Activated naive CD4-positive, alpha-beta T cell treated with anti-CD3 and anti-CD28 coated beads, Interleukin-2, amount 10 ng/mL, durations not matched to agents 7 days and 5 days (primary cell): ENCODE measurements around the gene CCL2.

ENCODE experiments used
- CTCF ChIA-PET: fragments of 350-600 bp; sonication (Branson Sonifier 250); formaldehyde crosslinking; loops from one replicate; lab custom pipeline; 2021; ENCODE audit warnings: antibody characterized with exemption; lab: Charles Lee
- DNase-seq: peaks from one replicate; pipeline ENCODE4 v3.0.0-alpha.2; 2020
- H3K27ac Mint-ChIP-seq: one replicate; pipeline ENCODE4 v1.8.0; 2021; ENCODE audit warnings: mild to moderate bottlenecking, moderate library complexity, mixed read lengths
- H3K27me3 Mint-ChIP-seq: one replicate; pipeline ENCODE4 v1.8.0; 2021; ENCODE audit warnings: mild to moderate bottlenecking, mixed read lengths
- H3K36me3 Mint-ChIP-seq: one replicate; pipeline ENCODE4 v1.8.0; 2021; ENCODE audit warnings: mixed read lengths
- H3K4me1 Mint-ChIP-seq: one replicate; pipeline ENCODE4 v1.8.0; 2021; ENCODE audit warnings: mixed read lengths
- H3K4me3 Mint-ChIP-seq: one replicate; pipeline ENCODE4 v1.8.0; 2021; ENCODE audit warnings: mild to moderate bottlenecking, moderate library complexity, mixed read lengths
- H3K9me3 Mint-ChIP-seq: one replicate; pipeline ENCODE4 v1.8.0; 2021; ENCODE audit warnings: mixed read lengths

Gene CCL2

GRCh38 chr17:34301986-34302385 is 46.9 kb downstream of the CCL2 start:
- no peak for DNase-seq
- H3K27me3 Mint-ChIP-seq: peaks cover 8% of the 10 kb centered on the region
- no peaks in the 10 kb centered on the region for H3K36me3 Mint-ChIP-seq
- H3K4me3 Mint-ChIP-seq: no peak overlapping the region
- H3K4me1 Mint-ChIP-seq: no peaks in the 10 kb centered on the region
- CTCF ChIA-PET: interaction anchor here (5.4 kb wide), 1 partner anchor 59 kb away, joined by 26 read pairs; no protein-coding TSS in a partner anchor
- no peak overlapping the region for H3K27ac Mint-ChIP-seq
- H3K9me3 Mint-ChIP-seq: peaks cover 3% of the 10 kb centered on the region

- H3K4me1 Mint-ChIP-seq: no peaks in the 10 kb centered on the region
Observed at GRCh38 chr17:34302636-34303035, 47.6 kb downstream of the CCL2 start.

GRCh38 chr17:34303606-34304005 is 48.5 kb downstream of the CCL2 start:
- no peak for DNase-seq
- CTCF ChIA-PET: interaction anchor here (2.0 to 5.4 kb wide), 2 partner anchors 58 to 101 kb away, joined by 4 to 26 read pairs; no protein-coding TSS in a partner anchor
- no peaks in the 10 kb centered on the region for H3K4me1 Mint-ChIP-seq

More at GRCh38 chr17:34302636-34303035, 47.6 kb downstream of the CCL2 start:
- CTCF ChIA-PET: interaction anchor here (5.4 kb wide), 1 partner anchor 59 kb away, joined by 26 read pairs; no protein-coding TSS in a partner anchor
- DNase-seq: no peak
- Mint-ChIP-seq H3K27ac (no peak overlapping the region), H3K36me3 (no peaks in the 10 kb centered on the region), H3K9me3 (peaks cover 3% of the 10 kb centered on the region), H3K4me3 (no peak overlapping the region), H3K27me3 (peaks cover 8% of the 10 kb centered on the region)

DNA sequence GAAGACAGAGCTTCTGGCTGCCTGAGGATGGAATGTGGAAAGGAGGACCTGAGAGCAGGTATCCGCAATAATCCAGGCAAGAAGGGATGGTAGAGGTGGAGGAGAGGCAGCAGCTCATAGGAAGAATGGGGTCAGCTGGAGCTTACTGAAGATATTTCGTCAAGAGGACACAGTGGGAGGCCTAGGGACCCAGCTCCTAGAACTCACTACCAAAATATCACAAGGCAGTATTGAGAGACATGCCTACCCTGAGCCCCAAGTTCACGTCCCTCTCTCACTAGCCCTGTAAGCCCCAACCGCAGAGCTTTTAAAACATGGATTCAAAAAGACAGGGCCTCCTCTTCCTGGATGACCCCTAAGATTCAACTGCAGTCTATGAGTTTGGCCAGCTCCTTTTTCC is 50.0 kb downstream of the CCL2 start:
- Mint-ChIP-seq H3K27me3 (peaks cover 14% of the 10 kb centered on the region), H3K4me1 (no peaks in the 10 kb centered on the region), H3K27ac (no peak overlapping the region), H3K9me3 (no peaks in the 10 kb centered on the region), H3K36me3 (no peaks in the 10 kb centered on the region), H3K4me3 (no peak overlapping the region)
- no peak for DNase-seq
- CTCF ChIA-PET: interaction anchor here (2.0 kb wide), 1 partner anchor 102 kb away, joined by 4 read pairs; no protein-coding TSS in a partner anchor

More at GRCh38 chr17:34303606-34304005, 48.5 kb downstream of the CCL2 start:
- Mint-ChIP-seq H3K36me3 (no peaks in the 10 kb centered on the region), H3K27me3 (peaks cover 8% of the 10 kb centered on the region), H3K9me3 (no peaks in the 10 kb centered on the region), H3K27ac (no peak overlapping the region), H3K4me3 (no peak overlapping the region)

GRCh38 chr17:34305606-34306005 is 50.5 kb downstream of the CCL2 start:
- H3K36me3 Mint-ChIP-seq: no peaks in the 10 kb centered on the region
- no peaks in the 10 kb centered on the region for H3K4me1 Mint-ChIP-seq
- H3K27ac Mint-ChIP-seq: no peak overlapping the region
- H3K27me3 Mint-ChIP-seq: peaks cover 13% of the 10 kb centered on the region
- no peak overlapping the region for H3K4me3 Mint-ChIP-seq
- CTCF ChIA-PET: interaction anchor here (1.2 to 2.0 kb wide), 3 partner anchors 55 to 103 kb away, joined by 3 to 4 read pairs (median 4); no protein-coding TSS in a partner anchor
- no peak for DNase-seq
- no peaks in the 10 kb centered on the region for H3K9me3 Mint-ChIP-seq

DNA sequence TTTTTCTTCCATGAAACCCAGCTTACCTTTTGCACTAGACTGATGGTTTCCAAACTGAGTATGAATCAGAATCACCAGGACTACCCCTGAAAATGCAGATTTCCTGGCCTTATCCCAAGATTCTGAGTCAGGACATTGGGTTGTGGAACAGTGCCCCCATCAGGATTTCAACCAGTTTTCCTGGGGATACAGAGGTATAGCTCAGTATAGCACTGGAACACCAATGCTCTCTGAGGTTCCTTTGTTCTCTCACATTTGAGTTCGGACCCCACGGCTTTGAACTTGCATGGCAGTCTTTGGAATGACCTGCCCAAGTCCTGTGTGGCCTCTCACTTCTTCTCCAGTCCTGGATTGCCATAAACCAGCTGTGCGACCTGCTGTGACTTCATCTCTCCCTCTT is 51.4 kb downstream of the CCL2 start:
- H3K27me3 Mint-ChIP-seq: peaks cover 12% of the 10 kb centered on the region
- no peak overlapping the region for H3K27ac Mint-ChIP-seq
- H3K9me3 Mint-ChIP-seq: no peaks in the 10 kb centered on the region
- CTCF ChIA-PET: interaction anchor here (1.2 to 1.3 kb wide), 2 partner anchors 54 to 56 kb away, joined by 3 to 4 read pairs; no protein-coding TSS in a partner anchor
- H3K4me3 Mint-ChIP-seq: no peak overlapping the region
- H3K36me3 Mint-ChIP-seq: no peaks in the 10 kb centered on the region
- no peaks in the 10 kb centered on the region for H3K4me1 Mint-ChIP-seq
- DNase-seq: no peak
